HAP-1 (cell line): ENCODE data around the gene PCBP3.

Experiments used
- DNase-seq, 2 experiments: peaks; one replicate each; pipeline ENCODE4 v3.0.0-alpha.2; 2016 to 2020; ENCODE audit warnings: low spot score in 2 of 2
- H3K27me3 ChIP-seq: fragments of 250-450 bp; sonication (Bioruptor Pico); 2 replicates; pipeline ENCODE4 v1.5.1; 2020; ENCODE audit warnings: low read depth, mild to moderate bottlenecking, moderate library complexity
- H3K36me3 ChIP-seq: fragments of 250-450 bp; sonication (Bioruptor Pico); replicated peaks from 2 replicates; pipeline ENCODE4 v1.5.1; 2020; ENCODE audit warnings: mild to moderate bottlenecking
- H3K4me1 ChIP-seq: fragments of 250-450 bp; sonication (Bioruptor Pico); 2 replicates; pipeline ENCODE4 v1.5.1; 2020; ENCODE audit warnings: mild to moderate bottlenecking
- H3K4me3 ChIP-seq: fragments of 250-450 bp; sonication (Bioruptor Pico); 2 replicates; pipeline ENCODE4 v1.5.1; 2020; ENCODE audit warnings: mild to moderate bottlenecking, moderate library complexity
- H3K9me3 ChIP-seq: fragments of 250-450 bp; sonication (Bioruptor Pico); 2 replicates; pipeline ENCODE4 v1.5.1; 2020; ENCODE audit warnings: mild to moderate bottlenecking, moderate library complexity
- in situ Hi-C: fragments of 300-500 bp; cut with MboI; formaldehyde crosslinking; loops from 3 replicates; pipeline ENCODE4 v1.14.3; 2020; ENCODE audit warnings: low sequenced_read_pairs, inconsistent platforms, mixed read lengths

The PCBP3 gene

DNA sequence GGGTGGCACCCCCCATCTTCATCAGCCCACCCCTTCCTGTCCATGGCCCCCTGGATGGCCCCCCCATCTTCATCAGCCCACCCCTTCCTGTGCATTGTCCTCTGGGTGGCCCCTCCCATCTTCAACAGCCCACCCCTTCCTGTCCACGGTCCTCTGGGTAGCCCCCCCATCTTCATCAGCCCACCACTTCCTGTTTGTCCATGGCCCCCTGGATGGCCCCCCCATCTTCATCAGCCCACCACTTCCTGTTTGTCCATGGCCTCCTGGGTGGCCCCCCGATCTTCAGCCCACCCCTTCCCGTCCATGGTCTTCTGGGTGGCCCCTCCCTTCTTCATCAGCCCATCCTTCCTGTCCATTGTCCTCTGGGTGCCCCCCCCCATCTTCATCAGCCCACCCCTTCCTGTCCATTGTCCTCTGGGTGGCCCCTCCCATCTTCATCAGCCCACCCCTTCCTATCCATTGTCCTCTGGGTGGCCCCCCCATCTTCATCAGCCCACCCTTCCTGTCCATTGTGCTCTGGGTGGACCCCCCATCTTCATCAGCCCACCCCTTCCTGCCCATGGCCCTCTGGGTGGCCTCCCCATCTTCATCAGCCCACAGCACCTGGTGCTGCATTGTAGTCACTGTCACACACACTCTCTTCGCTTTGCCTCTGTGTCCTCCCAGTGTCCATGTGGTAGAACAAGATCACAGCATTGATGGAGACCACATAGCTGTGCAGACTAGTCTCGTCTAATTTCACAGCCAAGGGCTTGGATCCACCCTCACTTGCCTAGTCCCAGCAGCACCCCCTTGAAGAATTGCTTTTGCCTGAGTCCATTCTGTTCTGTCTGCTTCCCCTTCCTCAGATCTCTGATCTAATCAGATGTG lies 95.9 kb downstream of the PCBP3 start:
- no peaks in the 10 kb centered on the region for H3K9me3 ChIP-seq
- in situ Hi-C loops = no loop called here
- H3K4me3 ChIP-seq = no peak overlapping the region
- no peaks in the 10 kb centered on the region for H3K4me1 ChIP-seq
- H3K27me3 ChIP-seq = no peaks in the 10 kb centered on the region
- DNase-seq = no peak
- no peaks in the 10 kb centered on the region for H3K36me3 ChIP-seq

DNA sequence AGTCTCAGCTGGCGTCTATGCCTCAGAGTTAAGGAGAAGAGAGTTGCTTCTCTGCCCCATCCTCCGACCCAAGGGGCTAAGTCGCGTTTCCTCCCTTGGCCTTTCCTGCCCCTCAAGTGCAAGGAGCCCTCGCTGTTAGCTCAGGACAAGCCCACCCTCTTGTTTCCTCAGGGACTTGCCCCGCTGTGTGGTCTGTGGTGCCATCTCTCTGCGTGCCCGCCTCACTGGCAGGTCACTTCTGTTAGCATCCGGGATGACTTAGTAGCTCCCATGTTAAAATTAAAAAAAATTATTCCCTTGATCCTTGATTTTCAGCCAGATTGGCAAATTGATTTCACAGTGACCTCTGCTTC lies 96.5 kb downstream of the PCBP3 start:
- H3K27me3 ChIP-seq = no peaks in the 10 kb centered on the region
- no peaks in the 10 kb centered on the region for H3K9me3 ChIP-seq
- H3K4me1 ChIP-seq = no peaks in the 10 kb centered on the region
- in situ Hi-C loops = no loop called here
- no peaks in the 10 kb centered on the region for H3K36me3 ChIP-seq
- no peak for DNase-seq
- H3K4me3 ChIP-seq = no peak overlapping the region

DNA sequence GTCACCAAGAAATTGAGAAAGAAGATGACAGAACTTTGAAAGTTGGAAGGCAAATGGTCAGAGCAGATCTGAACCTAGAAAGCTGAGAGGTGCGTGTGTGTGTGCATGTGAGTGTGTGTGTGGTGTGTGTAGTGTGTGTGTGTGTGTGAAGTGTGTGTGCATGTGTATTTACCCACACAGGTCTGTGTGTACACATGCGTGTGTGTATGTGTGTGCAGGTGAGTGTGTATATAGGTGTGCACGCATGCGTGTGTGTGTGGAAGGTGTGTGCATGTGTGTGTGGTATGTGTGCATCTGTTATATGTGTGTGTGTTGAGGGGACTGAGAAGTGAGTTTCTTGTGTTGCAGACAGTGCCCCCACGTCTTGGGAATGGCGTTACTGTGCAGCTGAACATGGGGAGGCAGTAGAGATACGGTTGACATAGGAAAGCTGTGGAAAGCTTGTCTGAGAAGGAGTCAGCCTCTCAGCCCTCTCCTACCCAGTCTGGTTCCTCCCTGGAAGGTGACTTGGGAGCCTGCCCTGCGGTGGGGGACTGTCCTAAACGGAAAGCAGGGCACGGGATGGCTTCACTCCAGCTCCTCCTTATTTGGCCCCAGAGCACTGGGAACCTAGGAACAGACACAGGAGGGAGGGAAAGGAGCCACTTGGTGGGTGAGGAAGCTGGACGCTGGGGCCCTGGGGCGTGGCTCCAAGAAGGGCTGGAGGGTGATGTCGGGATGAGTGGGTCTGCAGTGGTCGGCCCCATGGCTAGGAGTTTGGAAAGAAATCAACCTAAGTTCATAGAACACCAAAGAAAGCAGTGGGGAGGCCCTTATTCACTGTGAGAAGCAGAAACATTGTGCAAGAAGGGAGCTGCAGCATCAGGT lies 97.2 kb downstream of the PCBP3 start:
- H3K27me3 ChIP-seq = no peaks in the 10 kb centered on the region
- H3K9me3 ChIP-seq = no peaks in the 10 kb centered on the region
- no peaks in the 10 kb centered on the region for H3K4me1 ChIP-seq
- no peak overlapping the region for H3K4me3 ChIP-seq
- DNase-seq = no peak
- no peaks in the 10 kb centered on the region for H3K36me3 ChIP-seq
- in situ Hi-C loops = no loop called here

DNA sequence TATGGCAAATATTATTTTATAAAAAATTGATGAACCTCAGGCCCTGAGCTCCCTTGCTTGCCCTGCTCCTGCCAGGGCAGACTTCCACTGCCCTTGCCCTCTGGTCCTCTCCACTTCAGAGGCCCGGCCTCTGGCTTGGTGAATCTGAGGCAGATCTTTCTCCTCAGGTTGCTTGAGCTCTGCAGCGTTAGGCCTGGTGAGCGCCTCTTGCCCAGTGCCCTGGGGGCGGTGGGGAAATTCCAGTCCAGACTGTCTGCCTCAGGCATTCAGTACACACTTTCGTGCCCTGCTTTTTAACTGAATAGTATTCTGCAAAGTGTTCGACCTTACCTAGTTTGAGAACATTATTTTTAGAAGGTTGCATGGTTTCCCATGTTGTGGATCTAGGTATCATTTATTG lies 98.2 kb downstream of the PCBP3 start:
- in situ Hi-C loops = no loop called here
- H3K4me1 ChIP-seq = no peaks in the 10 kb centered on the region

DNA sequence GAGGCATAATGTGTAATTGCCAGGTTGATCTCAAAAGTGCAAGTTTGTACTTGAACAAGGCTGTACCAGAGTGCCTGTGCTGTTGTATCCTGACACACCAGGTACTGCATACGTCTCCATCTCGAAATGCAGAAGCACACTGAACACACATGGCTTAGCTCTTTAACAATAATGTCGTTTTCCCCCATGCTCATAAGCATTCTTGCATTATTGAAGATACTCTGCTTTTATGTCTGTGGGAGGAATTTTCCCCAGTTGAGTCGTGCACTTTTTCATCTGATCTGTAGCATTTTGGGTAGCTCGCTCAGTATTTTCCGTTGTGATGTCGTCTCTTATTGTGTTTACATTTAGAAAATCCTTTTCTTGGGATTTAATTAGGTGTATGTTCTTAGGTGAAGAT lies 98.7 kb downstream of the PCBP3 start:
- Histone ChIP-seq H3K4me1 (no peaks in the 10 kb centered on the region), H3K4me3 (no peak overlapping the region), H3K27me3 (no peaks in the 10 kb centered on the region), H3K9me3 (no peaks in the 10 kb centered on the region), H3K36me3 (no peaks in the 10 kb centered on the region)
- DNase-seq = no peak
- in situ Hi-C loops = no loop called here

More for the DNA sequence above, 98.2 kb downstream of the PCBP3 start:
- Histone ChIP-seq H3K36me3 (no peaks in the 10 kb centered on the region), H3K9me3 (no peaks in the 10 kb centered on the region), H3K27me3 (no peaks in the 10 kb centered on the region), H3K4me3 (no peak overlapping the region)
- DNase-seq = no peak

DNA sequence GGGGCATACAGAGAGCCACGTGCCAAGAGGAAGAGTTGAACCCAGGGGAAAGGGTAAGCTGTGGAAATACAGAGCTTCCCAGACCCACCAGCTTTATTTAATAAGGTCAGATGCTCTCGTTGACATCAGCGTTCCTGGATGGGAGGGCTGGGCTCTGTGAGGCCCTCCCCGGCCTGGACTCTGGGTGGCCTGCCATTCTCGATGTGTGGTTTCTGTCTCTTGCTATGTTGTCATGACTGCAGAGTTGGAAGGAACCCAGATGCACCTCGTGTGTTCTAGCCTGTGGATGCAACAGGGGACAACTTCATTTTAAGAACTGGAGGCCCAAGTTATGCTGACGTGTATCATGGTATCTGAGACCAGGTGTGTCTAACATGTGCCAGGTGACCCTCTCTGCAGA lies 101.7 kb downstream of the PCBP3 start:
- no peaks in the 10 kb centered on the region for H3K4me1 ChIP-seq
- no peaks in the 10 kb centered on the region for H3K27me3 ChIP-seq
- in situ Hi-C loops = no loop called here
- H3K9me3 ChIP-seq = no peaks in the 10 kb centered on the region
- DNase-seq = no peak
- no peak overlapping the region for H3K4me3 ChIP-seq
- no peaks in the 10 kb centered on the region for H3K36me3 ChIP-seq

DNA sequence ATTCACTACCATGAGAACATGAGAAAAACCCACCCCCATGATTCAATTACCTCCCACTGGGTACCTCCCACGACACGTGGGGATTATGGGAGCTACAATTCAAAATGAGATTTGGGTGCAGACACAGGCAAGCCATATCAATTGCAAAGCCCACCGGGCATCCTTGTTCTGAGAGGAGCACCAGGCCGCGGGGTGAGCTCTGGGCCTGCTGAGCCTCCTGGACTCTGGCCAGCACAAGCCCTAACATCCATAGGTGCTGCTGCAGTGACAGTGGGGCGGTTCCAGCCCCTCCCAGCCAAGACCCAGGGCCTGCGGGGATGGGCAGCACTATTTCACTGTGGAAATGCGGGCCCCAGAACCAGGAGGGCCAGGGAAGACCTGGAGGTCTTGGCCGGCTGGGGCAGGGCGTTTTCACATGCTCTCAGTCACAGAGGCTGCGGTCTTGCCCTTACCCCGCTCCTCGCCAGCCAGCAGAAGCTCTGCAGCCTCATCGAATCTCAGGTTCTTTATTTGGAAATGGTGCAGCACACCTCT lies 103.8 kb downstream of the PCBP3 start:
- Histone ChIP-seq H3K4me3 (no peak overlapping the region), H3K27me3 (no peaks in the 10 kb centered on the region), H3K36me3 (no peaks in the 10 kb centered on the region), H3K4me1 (no peaks in the 10 kb centered on the region), H3K9me3 (no peaks in the 10 kb centered on the region)
- in situ Hi-C loops = no loop called here
- DNase-seq = no peak

DNA sequence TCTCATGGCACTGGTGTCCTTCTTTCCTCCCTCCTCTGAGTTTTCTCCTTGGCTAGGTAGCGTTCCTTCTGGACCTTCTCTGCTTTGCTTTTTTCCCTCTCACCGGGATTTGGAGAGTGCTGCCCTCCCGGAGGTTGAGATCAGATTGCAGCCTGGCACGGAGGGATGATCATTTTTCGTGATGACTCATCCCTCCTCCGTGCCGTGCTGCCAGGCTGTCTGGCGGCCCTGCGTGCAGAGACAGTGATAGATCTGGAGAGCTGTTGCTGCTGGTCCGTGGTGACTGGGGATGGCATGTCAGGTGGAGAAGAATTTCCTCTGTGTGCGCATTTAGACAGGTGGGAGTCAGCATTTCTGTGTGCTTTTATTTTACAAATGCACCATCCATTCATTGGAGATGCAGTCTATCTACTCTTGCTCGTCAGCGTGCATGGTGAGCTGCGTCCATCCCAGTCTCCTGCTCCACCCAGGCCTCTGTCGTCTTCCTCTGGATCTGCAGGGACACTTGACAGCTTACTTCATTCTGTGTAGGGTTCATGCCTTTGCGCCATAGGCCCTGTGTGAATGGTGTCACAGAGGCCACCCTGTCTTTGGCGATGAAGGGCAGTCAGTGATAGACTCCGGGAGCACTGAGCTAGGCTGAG lies 104.4 kb downstream of the PCBP3 start:
- DNase-seq = no peak

DNA sequence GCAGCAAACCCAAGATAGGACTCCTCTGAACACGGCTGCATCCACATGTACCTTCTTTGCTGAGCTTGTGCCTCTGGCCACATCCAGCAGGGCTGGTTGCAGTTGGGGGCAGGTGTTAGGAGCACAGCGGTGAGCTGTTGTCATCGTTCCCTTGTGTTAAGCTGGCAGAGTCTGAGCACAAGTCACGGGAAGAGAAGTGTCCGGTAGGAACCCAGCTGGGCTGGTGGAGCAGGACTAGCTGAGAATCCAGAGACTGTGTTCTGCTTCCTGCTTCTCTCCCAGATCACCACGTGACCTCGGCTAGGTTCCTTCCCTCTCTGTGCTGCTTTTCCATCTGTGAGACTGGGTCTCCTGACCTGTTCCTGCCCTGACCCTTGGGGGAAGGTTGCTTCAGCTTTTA lies 105.1 kb downstream of the PCBP3 start:
- no peak for DNase-seq
- Histone ChIP-seq H3K4me3 (no peak overlapping the region), H3K36me3 (no peaks in the 10 kb centered on the region), H3K9me3 (no peaks in the 10 kb centered on the region), H3K27me3 (no peaks in the 10 kb centered on the region), H3K4me1 (no peaks in the 10 kb centered on the region)
- in situ Hi-C loops = no loop called here

More for the DNA sequence above, 104.4 kb downstream of the PCBP3 start:
- Histone ChIP-seq H3K27me3 (no peaks in the 10 kb centered on the region), H3K36me3 (no peaks in the 10 kb centered on the region), H3K4me1 (no peaks in the 10 kb centered on the region), H3K9me3 (no peaks in the 10 kb centered on the region), H3K4me3 (no peak overlapping the region)
- in situ Hi-C loops = no loop called here

DNA sequence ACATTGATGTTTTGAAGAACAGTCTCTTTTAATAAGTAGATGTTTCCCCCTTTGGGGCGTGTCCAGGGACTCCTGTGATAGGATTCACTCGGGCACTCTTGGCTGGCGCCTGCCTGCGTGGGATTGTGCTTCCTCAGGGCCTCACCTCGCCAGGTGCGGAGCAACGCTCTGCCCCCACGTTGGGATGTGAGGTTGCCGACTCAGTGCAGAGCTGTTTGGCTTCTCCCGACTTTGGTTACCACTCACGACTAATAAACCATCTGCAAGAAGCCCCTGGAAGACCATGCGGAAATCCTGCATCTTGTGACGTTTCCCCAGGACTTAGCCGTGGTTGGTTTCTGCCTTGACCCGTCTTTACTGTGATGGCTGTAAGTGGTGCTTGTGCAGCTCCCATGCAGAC lies 106.4 kb downstream of the PCBP3 start:
- no peak for DNase-seq
- in situ Hi-C loops = no loop called here
- no peaks in the 10 kb centered on the region for H3K36me3 ChIP-seq

DNA sequence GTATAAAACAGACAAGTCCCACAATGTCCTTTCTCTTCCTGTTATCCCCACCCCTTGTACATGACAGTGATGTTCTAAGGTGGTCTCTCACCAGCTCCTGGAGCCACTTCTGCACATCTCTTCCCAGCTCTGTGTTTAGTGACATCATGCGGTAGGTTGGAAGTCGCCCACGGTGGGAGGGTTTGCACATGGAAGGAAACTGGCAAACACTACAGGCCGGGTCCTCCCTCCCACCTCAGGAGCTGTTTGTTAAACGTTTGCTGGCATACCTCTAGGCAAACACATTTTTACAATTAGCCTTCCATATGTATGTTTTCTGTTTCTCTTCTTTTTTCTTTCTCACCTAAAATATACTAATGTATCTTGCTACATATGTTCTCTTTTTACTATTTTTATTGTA lies 107.4 kb downstream of the PCBP3 start:
- H3K4me3 ChIP-seq = no peak overlapping the region
- in situ Hi-C loops = no loop called here
- H3K36me3 ChIP-seq = no peaks in the 10 kb centered on the region
- H3K4me1 ChIP-seq = no peaks in the 10 kb centered on the region
- no peak for DNase-seq
- H3K27me3 ChIP-seq = no peaks in the 10 kb centered on the region
- no peaks in the 10 kb centered on the region for H3K9me3 ChIP-seq

More for the DNA sequence above, 106.4 kb downstream of the PCBP3 start:
- Histone ChIP-seq H3K27me3 (no peaks in the 10 kb centered on the region), H3K4me1 (no peaks in the 10 kb centered on the region), H3K9me3 (no peaks in the 10 kb centered on the region), H3K4me3 (no peak overlapping the region)

DNA sequence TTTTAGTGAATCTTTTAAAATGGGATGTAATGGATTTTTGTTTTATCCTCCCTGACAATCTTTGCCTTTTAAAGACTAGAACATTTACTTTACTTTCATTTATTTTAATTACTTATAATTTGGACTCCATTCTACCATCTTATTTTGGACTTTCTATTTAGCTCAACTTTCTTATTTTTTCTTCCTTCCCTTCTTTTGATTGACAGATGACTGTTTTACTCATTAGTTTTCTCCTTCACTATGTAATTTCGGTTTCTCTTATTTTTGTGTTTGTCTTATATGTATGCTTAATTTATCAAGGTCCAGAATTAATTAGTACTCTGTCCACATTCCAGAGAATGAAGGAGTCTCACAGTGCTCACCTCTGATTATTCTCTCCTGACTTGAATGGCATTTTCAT lies 109.9 kb downstream of the PCBP3 start:
- no peak for DNase-seq
- H3K27me3 ChIP-seq = no peaks in the 10 kb centered on the region
- in situ Hi-C loops = no loop called here
- H3K4me1 ChIP-seq = no peaks in the 10 kb centered on the region
- H3K36me3 ChIP-seq = no peaks in the 10 kb centered on the region
- H3K4me3 ChIP-seq = no peak overlapping the region
- H3K9me3 ChIP-seq = no peaks in the 10 kb centered on the region

DNA sequence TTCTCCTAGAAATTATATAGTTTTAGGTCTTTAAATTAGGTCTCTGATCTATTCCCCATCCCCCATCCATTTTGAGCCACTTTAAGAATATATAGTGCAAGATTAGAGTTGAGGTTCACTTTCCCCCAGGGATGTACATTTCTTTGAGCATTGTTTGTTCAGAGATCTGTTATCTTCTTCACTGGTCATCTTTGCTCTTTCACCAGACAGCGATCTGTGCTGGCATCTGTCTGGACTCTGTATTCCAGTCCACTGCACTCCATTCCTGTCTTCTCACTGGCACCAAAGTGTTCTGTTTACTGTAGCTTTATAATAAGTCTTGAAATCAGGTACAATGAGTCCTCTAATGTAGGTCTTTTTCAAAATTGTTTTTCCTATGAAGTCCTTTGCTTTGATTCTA lies 112.5 kb downstream of the PCBP3 start:
- Histone ChIP-seq H3K4me1 (no peaks in the 10 kb centered on the region), H3K4me3 (no peak overlapping the region), H3K9me3 (no peaks in the 10 kb centered on the region), H3K27me3 (no peaks in the 10 kb centered on the region), H3K36me3 (no peaks in the 10 kb centered on the region)
- DNase-seq = no peak
- in situ Hi-C loops = no loop called here

DNA sequence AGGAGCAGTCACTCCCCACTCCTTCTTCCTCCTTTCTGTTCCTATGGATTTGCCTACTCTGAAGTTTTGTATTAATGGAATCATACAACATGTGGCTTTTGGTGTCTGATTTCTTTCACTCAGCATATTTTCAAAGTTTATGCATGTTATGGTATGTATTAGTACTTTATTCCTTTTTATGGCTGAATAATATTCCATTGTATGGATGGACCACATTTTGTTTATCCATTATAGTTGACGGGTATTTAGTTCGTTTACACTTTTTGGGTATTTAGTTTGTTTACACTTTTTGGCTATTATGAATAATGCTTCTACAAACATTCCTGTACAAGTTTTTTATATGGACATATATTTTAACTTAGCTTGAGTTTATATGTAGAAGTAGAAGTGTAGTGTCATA lies 113.1 kb downstream of the PCBP3 start:
- Histone ChIP-seq H3K4me1 (no peaks in the 10 kb centered on the region), H3K36me3 (no peaks in the 10 kb centered on the region), H3K9me3 (no peaks in the 10 kb centered on the region), H3K27me3 (no peaks in the 10 kb centered on the region), H3K4me3 (no peak overlapping the region)
- DNase-seq = no peak
- in situ Hi-C loops = no loop called here
